Mesenchymal stem cell (in vitro differentiated cells and primary cell): Measurements from ENCODE around the gene ADISSP.

Source experiments
- DNase-seq: peaks from one replicate; pipeline ENCODE4 v3.0.0-alpha.2; 2013
- H2AFZ ChIP-seq: one replicate; pipeline ENCODE4 v1.6.1; 2013; ENCODE audit warnings: low read depth, mild to moderate bottlenecking, control low read depth, inconsistent platforms, low read length, moderate library complexity
- H2AK5ac ChIP-seq: 2 replicates; pipeline ENCODE4 v1.6.1; 2013; ENCODE audit warnings: low read length, moderate library complexity, mild to moderate bottlenecking, inconsistent platforms; ENCODE audit not compliant: severe bottlenecking
- H2BK120ac ChIP-seq: one replicate; pipeline ENCODE4 v1.6.1; 2013; ENCODE audit warnings: low read depth, mild to moderate bottlenecking, inconsistent platforms, low read length, moderate library complexity
- H2BK12ac ChIP-seq, 2 experiments: one replicate each; pipeline ENCODE4 v1.6.1; 2013; ENCODE audit warnings: inconsistent platforms in 2 of 2, low read length in 2 of 2, mild to moderate bottlenecking in 2 of 2, moderate library complexity in 2 of 2, control low read depth in 1 of 2
- H2BK15ac ChIP-seq: one replicate; pipeline ENCODE4 v1.6.1; 2013; ENCODE audit warnings: mild to moderate bottlenecking, low read depth, inconsistent platforms; ENCODE audit not compliant: poor library complexity, severe bottlenecking
- H2BK5ac ChIP-seq: 2 replicates; pipeline ENCODE4 v1.6.1; 2013; ENCODE audit warnings: low read depth, mild to moderate bottlenecking, low read length, control low read depth, inconsistent platforms; ENCODE audit not compliant: poor library complexity, severe bottlenecking
- H3K14ac ChIP-seq, 2 experiments: one replicate each; pipeline ENCODE4 v1.6.1; 2013; ENCODE audit warnings: inconsistent platforms in 2 of 2, low read length in 2 of 2, control low read depth in 1 of 2, mild to moderate bottlenecking in 1 of 2, moderate library complexity in 1 of 2
- H3K18ac ChIP-seq, 2 experiments: one replicate each; pipeline ENCODE4 v1.6.1; 2013; ENCODE audit warnings: inconsistent platforms in 2 of 2, low read length in 2 of 2, control low read depth in 1 of 2, low read depth in 1 of 2, mild to moderate bottlenecking in 1 of 2
- H3K23ac ChIP-seq, 2 experiments: one replicate each; pipeline ENCODE4 v1.6.1; 2013; ENCODE audit warnings: inconsistent platforms in 2 of 2, low read length in 2 of 2, mild to moderate bottlenecking in 2 of 2, moderate library complexity in 2 of 2, control low read depth in 1 of 2
- H3K27ac ChIP-seq: 2 replicates; pipeline ENCODE4 v1.5.1; 2013; ENCODE audit warnings: mild to moderate bottlenecking, moderate library complexity, low read length, control low read depth, inconsistent platforms; ENCODE audit not compliant: poor library complexity, severe bottlenecking
- H3K27me3 ChIP-seq, 2 experiments: 2 replicates each; pipeline versions ENCODE4 v1.6.1 to v1.7.0; 2013; ENCODE audit warnings: low read length in 2 of 2, mild to moderate bottlenecking in 2 of 2, moderate library complexity in 2 of 2, control low read depth in 1 of 2, inconsistent platforms in 1 of 2; ENCODE audit not compliant: control insufficient read depth in 1 of 2, insufficient read depth in 1 of 2
- H3K36me3 ChIP-seq, 2 experiments: 2 replicates each; pipeline versions ENCODE4 v1.6.1 to v1.7.0; 2013; ENCODE audit warnings: low read length in 2 of 2, control low read depth in 1 of 2, inconsistent platforms in 1 of 2, low read depth in 1 of 2, mild to moderate bottlenecking in 1 of 2; ENCODE audit not compliant: insufficient read depth in 2 of 2, control insufficient read depth in 1 of 2
- H3K4ac ChIP-seq, 2 experiments: one replicate each; pipeline ENCODE4 v1.6.1; 2013; ENCODE audit warnings: inconsistent platforms in 2 of 2, low read length in 2 of 2, mild to moderate bottlenecking in 2 of 2, moderate library complexity in 2 of 2, control low read depth in 1 of 2, low read depth in 1 of 2
- H3K4me1 ChIP-seq: 2 replicates; pipeline ENCODE4 v1.6.1; 2013; ENCODE audit warnings: low read depth, low read length, control low read depth; ENCODE audit not compliant: control insufficient read depth, insufficient read depth
- H3K4me2 ChIP-seq: 2 replicates; pipeline ENCODE4 v1.6.1; 2013; ENCODE audit warnings: low read length, mild to moderate bottlenecking, inconsistent platforms; ENCODE audit not compliant: poor library complexity, severe bottlenecking
- H3K4me3 ChIP-seq, 2 experiments: 2 replicates each; pipeline versions ENCODE4 v1.5.1 to v1.7.0; 2013; ENCODE audit warnings: low read length in 2 of 2, mild to moderate bottlenecking in 2 of 2, control low read depth in 1 of 2, low read depth in 1 of 2; ENCODE audit not compliant: insufficient read depth in 1 of 2
- H3K79me1 ChIP-seq: replicated peaks from 2 replicates; pipeline ENCODE4 v1.6.1; 2013; ENCODE audit warnings: mild to moderate bottlenecking, control low read depth, low read length, inconsistent platforms; ENCODE audit not compliant: poor library complexity, severe bottlenecking
- H3K9ac ChIP-seq: 2 replicates; pipeline ENCODE4 v1.7.0; 2013; ENCODE audit warnings: mild to moderate bottlenecking, low read length, moderate library complexity
- H3K9me3 ChIP-seq: 2 replicates; pipeline ENCODE4 v1.7.0; 2013; ENCODE audit warnings: mild to moderate bottlenecking, low read length; ENCODE audit not compliant: control insufficient read depth
- H4K8ac ChIP-seq: one replicate; pipeline ENCODE4 v1.6.1; 2013; ENCODE audit warnings: inconsistent platforms, mild to moderate bottlenecking, low read length, moderate library complexity
- H4K91ac ChIP-seq: one replicate; pipeline ENCODE4 v1.6.1; 2013; ENCODE audit warnings: mild to moderate bottlenecking, low read length, inconsistent platforms
- WGBS: methylation state at CpG from one replicate; pipeline ENCODE4 v1.1.7; 2013; ENCODE audit warnings: mixed read lengths; 5-methylcytosine and 5-hydroxymethylcytosine counted together

The ADISSP gene

DNA sequence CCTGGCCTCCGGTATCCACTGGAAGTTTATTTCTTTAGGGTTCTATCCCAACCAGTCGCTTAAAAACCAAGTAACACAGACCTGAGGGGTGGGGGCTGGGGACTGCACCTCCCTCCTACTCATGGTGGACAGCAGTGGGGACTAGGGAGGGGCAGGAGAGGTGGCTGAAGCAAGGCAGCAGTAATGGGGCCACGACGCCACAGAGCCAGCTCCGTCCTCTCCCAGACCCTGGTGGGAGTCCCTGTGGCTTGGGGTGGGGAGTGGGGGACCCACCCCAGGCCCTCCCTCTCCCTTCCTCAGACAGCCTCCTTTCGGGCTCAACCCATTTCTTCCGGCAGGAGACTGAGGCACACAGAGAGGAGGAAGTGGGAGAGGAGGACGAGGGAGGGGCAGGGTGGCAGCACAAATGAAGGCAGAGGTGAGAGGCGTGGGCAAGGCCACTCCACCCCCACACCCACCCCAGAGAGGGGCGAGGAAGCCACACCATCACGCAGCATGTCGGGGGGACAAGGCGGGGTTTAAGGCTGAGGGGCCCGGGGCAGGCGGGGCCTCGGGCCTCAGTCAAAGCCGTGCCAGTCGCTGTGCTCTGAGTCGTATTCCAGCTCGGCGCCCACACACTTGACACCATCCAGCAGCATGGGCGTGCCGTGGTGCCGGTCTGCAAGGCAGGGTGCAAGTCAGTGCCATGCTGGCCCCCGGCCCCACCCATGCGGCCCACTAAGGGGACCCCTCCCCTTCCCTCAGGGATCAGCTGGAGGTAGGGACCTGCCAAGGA is 13.9 kb downstream of the ADISSP start:
- 92% methylated on average over 19 of the region's 26 CpGs for WGBS
- H3K36me3 ChIP-seq, result peaks cover 48 to 49% of the 10 kb centered on the region in 2 experiments
- no peak overlapping the region for H2BK12ac ChIP-seq
- no peak overlapping the region for H2AFZ ChIP-seq
- H3K14ac ChIP-seq, result no peak overlapping the region
- peaks cover 0 to 26% of the 10 kb centered on the region in 2 experiments for H3K27me3 ChIP-seq
- H4K8ac ChIP-seq, result no peak overlapping the region
- H3K27ac ChIP-seq, result no peak overlapping the region
- H2AK5ac ChIP-seq, result no peak overlapping the region
- H4K91ac ChIP-seq, result no peak overlapping the region
- DNase-seq, result no peak
- H3K79me1 ChIP-seq, result peaks cover 2% of the 10 kb centered on the region
- no peak overlapping the region for H3K4me3 ChIP-seq
- no peak overlapping the region for H3K9ac ChIP-seq
- no peak overlapping the region for H3K18ac ChIP-seq
- H3K9me3 ChIP-seq, result no peaks in the 10 kb centered on the region
- H3K4ac ChIP-seq, result no peak overlapping the region
- H2BK15ac ChIP-seq, result no peak overlapping the region
- H3K4me1 ChIP-seq, result peaks cover 19% of the 10 kb centered on the region
- H3K23ac ChIP-seq, result no peak overlapping the region
- no peak overlapping the region for H2BK120ac ChIP-seq
- no peak overlapping the region for H3K4me2 ChIP-seq
- no peak overlapping the region for H2BK5ac ChIP-seq

DNA sequence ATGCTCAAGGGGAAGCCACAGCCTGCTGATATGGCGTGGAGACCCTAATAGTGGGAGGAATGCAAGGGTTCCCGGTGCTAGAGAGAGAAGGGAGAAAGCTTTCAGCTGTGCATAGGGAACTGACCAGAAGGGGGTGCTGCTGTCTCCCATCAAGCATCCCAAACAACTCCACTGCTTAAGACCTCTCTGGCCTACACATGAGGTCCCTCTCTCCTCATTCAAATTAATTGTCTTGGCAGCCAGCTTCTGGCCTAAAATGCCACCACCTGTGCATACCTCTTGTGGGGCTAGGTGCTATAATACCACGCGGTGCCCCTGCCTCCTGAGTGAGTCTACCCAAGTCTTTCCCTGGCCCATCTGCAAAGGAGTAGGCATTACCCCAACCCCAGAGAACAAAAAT is 14.5 kb downstream of the ADISSP start:
- H2BK12ac ChIP-seq, result no peak overlapping the region
- no peaks in the 10 kb centered on the region for H3K9me3 ChIP-seq
- H3K27ac ChIP-seq, result no peak overlapping the region
- H3K36me3 ChIP-seq, result peaks cover 43 to 44% of the 10 kb centered on the region in 2 experiments
- no peak overlapping the region for H3K9ac ChIP-seq
- no peak overlapping the region for H2BK15ac ChIP-seq
- H2AK5ac ChIP-seq, result no peak overlapping the region
- no peak overlapping the region for H3K14ac ChIP-seq
- no peak overlapping the region for H2BK5ac ChIP-seq
- H4K8ac ChIP-seq, result no peak overlapping the region
- H2AFZ ChIP-seq, result no peak overlapping the region
- peaks cover 2% of the 10 kb centered on the region for H3K79me1 ChIP-seq
- no peak overlapping the region for H3K23ac ChIP-seq
- 27% methylated on average over 4 of the region's 4 CpGs for WGBS
- peaks cover 0 to 30% of the 10 kb centered on the region in 2 experiments for H3K27me3 ChIP-seq
- DNase-seq, result peak; percentile 71
- no peak overlapping the region for H3K4me2 ChIP-seq
- no peak overlapping the region for H4K91ac ChIP-seq
- no peak overlapping the region for H2BK120ac ChIP-seq
- peaks cover 19% of the 10 kb centered on the region for H3K4me1 ChIP-seq
- no peak overlapping the region for H3K4ac ChIP-seq
- H3K18ac ChIP-seq, result no peak overlapping the region
- H3K4me3 ChIP-seq, result no peak overlapping the region

DNA sequence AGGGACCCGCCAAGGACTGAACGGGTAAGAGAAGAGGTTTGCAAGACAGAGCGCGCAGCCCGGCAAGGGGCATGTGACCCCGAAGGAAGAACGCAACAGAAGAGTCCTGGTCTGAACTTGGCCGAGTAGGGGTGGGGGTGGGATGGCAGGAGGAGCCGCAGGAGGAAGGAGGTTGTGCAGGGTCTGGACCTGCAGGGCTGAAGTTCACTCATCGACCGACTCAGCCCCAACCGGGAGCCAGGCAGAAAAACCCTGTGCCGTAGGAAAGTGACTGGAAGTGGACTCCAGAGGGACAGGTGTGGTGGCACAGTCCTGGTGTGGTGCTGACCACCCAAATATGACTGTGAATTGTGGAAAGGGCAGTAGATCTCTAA is 15.2 kb downstream of the ADISSP start:
- Histone ChIP-seq H3K36me3 (peaks cover 37 to 42% of the 10 kb centered on the region in 2 experiments), H3K4me3 (no peak overlapping the region), H2AFZ (no peak overlapping the region), H3K27ac (no peak overlapping the region), H3K18ac (no peak overlapping the region), H3K79me1 (peaks cover 2% of the 10 kb centered on the region), H3K4me2 (peak overlapping the region; percentile 42), H3K4me1 (peaks cover 19% of the 10 kb centered on the region), H3K4ac (no peak overlapping the region), H4K91ac (no peak overlapping the region), H2BK5ac (no peak overlapping the region), H2BK120ac (no peak overlapping the region), H2AK5ac (no peak overlapping the region), H2BK12ac (no peak overlapping the region), H3K9ac (no peak overlapping the region), H3K14ac (no peak overlapping the region), H4K8ac (no peak overlapping the region), H2BK15ac (no peak overlapping the region), H3K23ac (no peak overlapping the region), H3K27me3 (peaks cover 0 to 38% of the 10 kb centered on the region in 2 experiments), H3K9me3 (no peaks in the 10 kb centered on the region)
- 62% methylated on average over 13 of the region's 13 CpGs for WGBS
- no peak for DNase-seq

DNA sequence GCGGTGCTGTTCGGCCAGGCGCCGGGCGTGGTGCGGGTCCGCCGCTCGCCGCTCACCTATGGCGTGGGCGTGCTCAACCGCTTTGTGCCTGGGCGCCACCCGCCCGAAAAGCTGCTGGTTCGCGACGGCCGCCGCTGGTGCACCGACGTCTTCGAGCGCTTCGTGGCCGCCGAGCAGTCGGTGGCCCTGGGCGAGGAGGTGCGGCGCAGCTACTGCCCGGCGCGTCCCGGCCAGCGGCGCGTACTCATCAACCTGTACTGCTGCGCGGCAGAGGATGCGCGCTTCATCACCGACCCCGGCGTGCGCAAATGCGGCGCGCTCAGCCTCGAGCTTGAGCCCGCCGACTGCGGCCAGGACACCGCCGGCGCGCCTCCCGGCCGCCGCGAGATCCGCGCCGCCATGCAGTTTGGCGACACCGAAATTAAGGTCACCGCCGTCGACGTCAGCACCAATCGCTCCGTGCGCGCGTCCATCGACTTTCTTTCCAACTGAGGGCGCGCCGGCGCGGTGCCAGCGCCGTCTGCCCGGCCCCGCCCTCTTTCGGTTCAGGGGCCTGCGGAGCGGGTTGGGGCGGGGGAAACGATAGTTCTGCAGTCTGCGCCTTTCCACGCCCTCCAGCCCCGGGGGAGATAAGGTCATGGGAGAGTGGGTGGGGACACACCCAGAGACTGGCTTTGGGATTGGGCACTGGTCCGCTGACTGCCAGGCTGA is 15.7 kb downstream of the ADISSP start:
- peak overlapping the region; percentile 42 for H3K4me2 ChIP-seq
- peak; percentile 37 for DNase-seq
- no peak overlapping the region for H2AK5ac ChIP-seq
- peaks cover 0 to 43% of the 10 kb centered on the region in 2 experiments for H3K27me3 ChIP-seq
- no peak overlapping the region for H2BK15ac ChIP-seq
- no peak overlapping the region for H3K9ac ChIP-seq
- no peak overlapping the region for H4K91ac ChIP-seq
- H3K36me3 ChIP-seq, result peaks cover 37 to 42% of the 10 kb centered on the region in 2 experiments
- no peak overlapping the region for H2BK120ac ChIP-seq
- peaks cover 2% of the 10 kb centered on the region for H3K79me1 ChIP-seq
- H4K8ac ChIP-seq, result peak overlapping the region; percentile 12
- H3K4ac ChIP-seq, result no peak overlapping the region
- H3K4me1 ChIP-seq, result peaks cover 19% of the 10 kb centered on the region
- H3K18ac ChIP-seq, result no peak overlapping the region
- no peak overlapping the region for H3K27ac ChIP-seq
- H3K4me3 ChIP-seq, result peak overlapping the region in 1 of 2 experiments; percentile 16
- no peak overlapping the region for H2BK5ac ChIP-seq
- no peak overlapping the region for H2AFZ ChIP-seq
- H3K14ac ChIP-seq, result no peak overlapping the region
- peak overlapping the region; percentile 3 to 28 for H3K23ac ChIP-seq
- H2BK12ac ChIP-seq, result no peak overlapping the region
- 68% methylated on average over 94 of the region's 95 CpGs for WGBS
- no peaks in the 10 kb centered on the region for H3K9me3 ChIP-seq
